LHCN-M2 (cell line): ENCODE data around the gene TRPM1. TPM values are rescaled to one million over a fixed set of nuclear protein-coding genes. Genes with fewer than 3 reads are reported as not detected.

ENCODE experiments used
- DNase-seq: peaks from one replicate; pipeline ENCODE4 v3.0.0-alpha.2; 2012; ENCODE audit warnings: low read depth
- total RNA-seq: library from RNA; depleted of rRNA; stranded (reverse); fragments of >200 nt; gene quantifications from 2 replicates; pipeline ENCODE4 v1.2.3, GENCODE V29; 2014

TRPM1 gene
- total RNA-seq, 1 experiment from 2014 or later: not detected

DNA sequence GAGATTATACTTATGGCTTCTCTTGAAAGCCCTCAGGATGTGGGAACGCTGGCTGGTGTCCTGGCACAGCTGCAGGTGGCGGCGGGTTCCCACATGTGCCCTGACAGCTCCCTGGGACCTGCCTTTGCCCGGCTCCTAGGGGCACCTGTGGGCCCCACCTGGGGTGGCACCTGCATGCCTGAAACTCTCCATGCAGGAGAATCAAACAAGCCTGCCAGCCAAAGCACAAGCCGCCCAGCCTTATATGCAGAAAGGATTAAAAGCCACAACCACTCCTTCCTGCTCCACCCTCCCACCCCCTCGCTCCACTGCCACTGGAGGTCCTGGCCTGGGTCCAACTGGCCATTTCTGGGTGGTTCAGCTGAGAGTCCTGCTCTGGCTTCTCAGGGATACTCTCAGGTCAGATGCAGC, 18.1 kb downstream of the TRPM1 start:
- DNase-seq: no peak

DNA sequence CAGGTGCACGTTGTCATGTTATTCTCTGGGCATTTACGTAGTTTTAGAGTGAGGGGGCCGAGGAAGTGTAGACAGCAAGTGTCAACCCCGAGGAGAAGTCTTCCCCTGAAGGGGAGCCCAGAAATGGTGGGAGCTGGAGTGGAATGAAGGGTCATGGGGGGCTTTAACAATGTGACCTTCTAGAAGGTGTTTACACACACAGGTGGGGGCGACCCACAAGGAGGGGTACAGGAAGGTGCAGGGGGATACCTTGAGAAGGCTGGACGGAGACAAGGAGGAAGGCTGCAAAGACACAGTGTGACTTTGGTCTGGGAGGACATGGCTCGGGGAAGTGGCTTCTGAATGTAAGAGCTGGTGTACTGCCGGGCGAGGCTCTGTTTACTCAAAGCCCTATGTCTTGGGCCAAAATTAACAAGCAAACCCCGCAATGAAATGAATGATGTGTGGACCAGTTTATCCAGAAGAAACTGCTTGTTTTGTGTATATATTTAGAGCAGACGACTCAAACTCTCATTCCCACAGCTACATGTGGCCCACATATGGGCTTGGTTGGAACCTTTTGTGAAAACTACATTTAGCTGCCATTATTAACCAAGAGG, 18.7 kb downstream of the TRPM1 start:
- DNase-seq: no peak

DNA sequence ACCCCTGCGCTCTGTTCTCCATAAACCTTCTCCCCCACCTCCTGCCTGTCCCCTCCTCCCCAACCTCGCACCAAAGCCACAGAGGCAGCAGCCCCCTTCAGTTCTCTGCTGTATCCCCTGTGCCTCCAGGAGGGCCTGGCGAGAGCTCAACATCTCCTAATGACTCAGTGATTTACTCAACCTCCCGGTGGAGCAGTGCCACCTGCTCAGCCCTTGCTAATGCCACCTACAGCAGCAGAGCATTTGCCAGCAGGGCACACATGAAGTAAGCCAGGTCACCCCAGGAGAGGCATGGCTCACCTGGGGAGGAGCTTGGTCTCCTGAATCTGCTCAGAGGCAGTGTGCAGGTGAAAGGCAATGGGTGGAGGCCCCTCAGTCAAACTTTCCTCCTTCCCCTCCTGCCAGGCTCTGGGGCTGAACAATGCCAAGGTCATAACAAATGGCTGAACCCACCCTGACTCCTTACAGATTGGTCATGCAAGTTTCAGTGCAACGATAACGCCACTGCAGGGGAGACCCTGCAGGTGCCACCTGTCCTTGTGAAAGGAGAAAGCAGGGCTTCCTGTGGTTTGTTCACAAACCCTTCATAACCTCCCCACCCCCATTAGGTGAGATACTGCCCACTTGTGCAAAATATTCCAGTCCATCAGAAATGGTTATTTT, 19.8 kb downstream of the TRPM1 start:
- no peak for DNase-seq

DNA sequence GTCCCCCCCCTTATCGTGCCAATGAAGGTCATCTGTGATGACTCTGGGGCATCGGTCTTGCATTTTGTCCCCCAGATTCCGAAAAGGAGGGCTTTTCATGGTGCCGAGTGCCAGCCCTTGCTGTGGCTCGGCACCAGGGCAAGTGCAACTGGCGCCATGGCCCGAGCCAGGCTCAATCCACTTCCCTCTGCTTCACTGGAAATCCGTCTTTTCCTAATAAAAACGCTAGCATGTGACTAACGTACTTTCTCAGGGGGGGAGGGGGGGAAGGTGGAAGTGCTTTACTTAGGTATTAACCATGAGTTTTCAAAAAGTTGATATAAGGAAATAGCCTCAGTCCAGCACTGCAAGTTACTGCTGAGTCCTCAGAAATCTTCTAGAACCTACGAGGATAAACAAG, 20.5 kb downstream of the TRPM1 start:
- DNase-seq: no peak

DNA sequence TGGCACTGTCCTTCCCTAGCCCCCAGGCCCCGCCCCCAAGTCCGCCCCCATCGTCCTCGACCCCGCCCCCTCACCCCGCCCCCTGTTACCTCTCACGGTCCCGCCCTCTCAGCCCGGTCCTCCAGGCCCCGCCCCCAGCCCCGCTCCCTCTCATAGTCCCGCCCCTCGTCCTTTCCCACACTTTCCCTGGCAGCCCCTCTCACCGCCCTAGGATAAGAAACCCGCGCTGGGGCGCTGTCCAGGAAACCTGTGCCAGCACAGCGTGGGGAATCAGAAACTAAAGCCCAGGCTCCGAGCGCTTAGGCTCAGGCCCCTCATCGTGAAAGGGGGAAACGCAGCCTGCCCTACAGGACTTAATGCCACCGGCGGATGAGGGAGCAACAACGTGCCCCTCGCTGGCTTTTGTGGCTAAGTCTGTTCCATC, 20.9 kb downstream of the TRPM1 start:
- DNase-seq: peak; percentile 11

DNA sequence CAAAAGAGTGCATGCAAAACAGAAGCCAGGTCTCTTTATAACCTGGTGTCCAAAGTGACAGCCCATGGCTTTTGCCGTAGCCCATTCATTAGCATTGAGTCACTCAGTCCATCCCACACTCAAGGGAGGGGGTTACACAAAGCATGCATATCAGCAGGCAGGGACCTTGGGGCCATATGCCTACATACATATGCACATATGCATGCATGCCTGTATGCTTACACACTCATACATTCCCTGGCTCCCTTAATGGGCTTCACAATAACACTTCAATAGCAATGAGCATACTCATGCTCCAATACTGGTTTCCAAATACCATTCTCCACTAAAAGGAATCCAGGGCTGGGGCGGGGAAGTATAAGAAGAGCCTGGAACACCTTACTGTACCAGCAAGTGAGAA, 22.0 kb downstream of the TRPM1 start:
- DNase-seq: no peak

DNA sequence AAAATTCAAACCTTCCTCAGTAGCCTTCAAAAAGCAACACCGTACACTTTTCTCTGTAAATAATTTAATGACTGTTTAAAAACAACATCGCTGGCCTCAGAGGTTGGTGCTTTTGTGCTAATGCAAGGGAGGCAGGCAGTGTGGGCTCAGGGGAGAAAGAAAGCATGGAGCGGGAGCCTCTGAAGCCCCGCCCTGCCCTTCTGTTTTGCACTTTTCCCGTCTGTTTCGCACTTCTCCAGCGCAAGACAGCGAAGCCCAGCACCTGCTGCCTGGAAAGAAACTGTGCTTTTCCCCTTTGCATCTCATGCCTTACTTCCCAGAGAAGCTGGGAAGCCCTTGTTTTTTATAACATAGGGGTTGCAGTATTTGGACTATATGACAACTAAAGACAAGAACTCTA, 23.1 kb downstream of the TRPM1 start:
- DNase-seq: no peak

DNA sequence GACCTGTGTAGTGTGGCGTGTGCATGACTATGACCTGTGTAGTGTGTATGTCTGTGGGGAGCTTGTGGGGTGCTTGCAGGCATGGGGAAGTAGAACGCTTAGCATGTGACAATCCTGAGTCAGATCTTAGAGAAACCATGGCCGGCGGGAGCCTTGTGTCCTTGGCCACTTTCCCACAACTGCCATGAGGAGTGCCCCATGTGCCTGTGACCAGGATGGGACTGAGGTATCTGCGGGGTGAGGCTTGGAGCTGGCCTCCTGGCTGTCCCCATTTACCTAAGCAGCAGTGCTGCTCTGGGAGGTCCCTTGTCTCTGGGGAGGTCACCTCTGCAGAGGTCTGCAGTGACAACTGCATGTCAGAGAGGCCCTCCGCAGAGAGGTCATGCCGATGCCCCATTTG, 23.6 kb downstream of the TRPM1 start:
- DNase-seq: no peak

DNA sequence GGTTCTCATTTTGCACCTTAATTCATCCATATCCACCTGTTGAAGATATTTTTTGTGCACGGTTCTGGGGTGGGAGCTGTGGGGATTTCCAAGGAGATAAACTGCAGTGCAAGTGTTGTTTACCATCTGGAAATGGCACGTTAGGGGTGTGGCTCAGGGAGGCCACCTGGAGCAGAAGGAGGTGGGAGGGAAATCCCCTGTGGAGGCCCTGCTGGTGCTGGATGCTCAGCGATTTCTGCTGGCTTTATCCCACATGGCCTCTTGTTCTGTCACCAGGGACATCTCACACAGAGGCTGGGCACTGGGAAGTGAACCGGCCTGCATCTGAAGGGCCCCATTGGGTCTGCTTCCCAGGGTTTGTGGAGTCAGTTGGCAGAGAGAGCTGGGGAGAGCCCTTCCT, 24.3 kb downstream of the TRPM1 start:
- no peak for DNase-seq

DNA sequence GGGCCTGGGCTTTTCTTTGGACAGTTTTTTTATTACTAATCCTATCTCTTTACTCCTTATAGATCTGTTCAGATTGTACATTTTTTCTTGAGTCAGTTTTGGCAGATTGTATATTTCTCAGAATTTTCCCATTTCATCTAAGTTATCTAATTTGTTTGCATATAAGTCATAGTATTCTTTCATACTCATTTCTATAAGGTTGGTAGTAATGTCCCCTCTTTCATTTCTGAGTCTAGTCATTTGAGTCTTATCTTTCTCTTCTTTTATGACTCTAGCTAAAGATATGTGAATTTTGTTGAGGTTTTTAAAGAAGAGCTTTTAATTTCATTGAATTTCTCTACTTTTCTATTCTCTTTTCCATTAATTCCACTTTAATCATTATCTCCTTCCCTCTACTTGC, 27.2 kb downstream of the TRPM1 start:
- DNase-seq: no peak

DNA sequence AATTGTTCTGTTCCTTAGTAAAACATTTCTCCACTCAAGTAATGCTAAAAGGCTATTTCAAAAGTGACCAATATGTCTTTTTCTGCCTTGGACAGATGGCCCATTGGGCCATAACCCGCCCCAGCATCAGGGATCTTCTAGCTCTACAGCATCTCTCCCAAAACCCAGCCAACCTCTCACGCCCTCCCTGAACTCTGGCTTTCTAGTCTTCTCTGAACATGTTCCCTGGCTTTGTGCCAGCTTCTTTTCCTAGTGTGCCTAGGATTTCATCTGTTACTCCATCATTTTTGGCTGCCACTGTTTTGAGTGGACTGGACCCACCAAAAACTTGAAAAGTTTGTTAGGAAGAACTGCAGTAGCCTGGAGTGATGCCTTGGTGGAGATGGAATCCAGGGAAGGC, 30.7 kb downstream of the TRPM1 start:
- no peak for DNase-seq

DNA sequence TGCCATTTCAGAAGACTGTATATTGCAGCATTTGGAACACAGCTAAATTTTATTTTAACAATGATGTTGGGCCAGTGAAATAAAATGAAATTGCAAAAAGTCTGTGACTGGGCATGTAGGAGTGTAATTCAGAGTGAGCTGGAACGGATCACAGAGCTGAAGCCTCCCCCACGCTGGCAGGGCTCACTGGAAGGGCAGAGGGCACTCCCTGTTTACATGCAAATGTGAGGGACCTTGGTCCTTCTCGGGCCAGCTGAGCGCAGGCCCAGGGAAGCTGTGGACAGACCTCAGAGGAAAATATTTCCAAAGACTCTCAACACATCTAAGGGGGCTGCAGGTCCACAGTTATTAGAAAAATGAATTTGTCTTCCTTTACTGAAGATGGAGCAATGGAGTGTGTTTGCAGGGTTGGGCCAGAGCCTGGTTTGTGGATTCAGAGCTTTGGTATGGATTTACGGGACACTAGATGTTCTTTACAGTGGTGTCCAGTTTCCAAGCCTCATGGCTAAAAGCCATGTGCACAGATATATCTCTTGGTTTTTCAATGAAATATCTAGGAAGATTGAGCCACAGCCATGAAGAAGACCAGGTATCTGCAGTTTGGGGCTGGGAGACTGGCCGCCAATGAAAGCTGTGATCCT, 32.0 kb downstream of the TRPM1 start:
- no peak for DNase-seq

DNA sequence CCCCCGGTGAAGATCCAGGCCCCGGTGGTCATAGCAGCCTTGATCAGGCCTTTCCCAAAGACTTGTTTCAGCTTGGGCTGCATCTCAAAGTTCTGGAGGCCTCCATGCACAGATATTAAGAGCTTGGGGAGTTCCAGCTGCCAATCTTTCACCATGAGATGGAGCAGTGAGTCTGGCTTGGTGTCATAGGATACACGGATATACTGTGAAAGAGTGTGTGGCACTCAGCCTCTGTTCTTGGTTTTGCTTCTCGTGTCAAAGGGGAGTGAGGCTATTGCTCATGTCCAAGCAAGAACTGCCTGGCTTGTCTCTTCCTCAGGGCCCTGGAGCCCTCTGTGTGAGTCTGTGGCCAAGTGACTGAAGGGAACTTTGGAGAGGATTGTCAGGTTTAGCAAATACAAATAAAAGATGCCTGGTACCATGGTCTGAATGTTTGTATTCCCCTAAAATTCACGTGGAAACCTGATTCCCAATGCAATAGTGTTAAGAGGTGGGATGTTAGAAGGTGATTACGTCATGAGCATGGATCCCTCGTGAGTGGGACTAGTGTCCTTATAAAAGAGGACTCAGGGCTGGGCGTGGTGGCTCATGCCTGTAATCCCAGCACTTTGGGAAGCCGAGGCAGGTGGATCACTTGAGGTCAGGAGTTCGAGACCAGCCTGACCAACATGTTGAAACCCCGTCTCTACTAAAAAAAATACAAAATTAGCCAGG, 33.5 kb downstream of the TRPM1 start:
- no peak for DNase-seq

DNA sequence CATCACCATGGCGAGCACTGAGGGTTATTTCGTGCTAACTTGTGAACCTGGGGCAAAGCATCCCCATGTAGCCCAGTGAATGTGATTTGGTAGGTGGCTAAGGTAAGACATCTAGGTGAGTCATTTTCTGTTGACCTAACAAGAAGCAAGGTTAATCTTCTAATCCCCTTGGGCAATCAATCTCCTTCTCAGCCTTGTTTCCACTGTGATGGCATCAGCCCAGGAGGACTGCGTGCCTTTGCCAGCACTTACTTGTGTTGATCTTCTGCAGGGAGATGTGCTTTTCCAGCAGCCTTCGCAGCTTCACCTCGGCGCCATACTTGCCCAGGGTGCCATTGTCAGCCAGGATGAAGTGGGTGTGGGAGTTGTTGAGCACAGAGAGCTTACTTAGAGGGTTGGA, 35.7 kb downstream of the TRPM1 start:
- no peak for DNase-seq

DNA sequence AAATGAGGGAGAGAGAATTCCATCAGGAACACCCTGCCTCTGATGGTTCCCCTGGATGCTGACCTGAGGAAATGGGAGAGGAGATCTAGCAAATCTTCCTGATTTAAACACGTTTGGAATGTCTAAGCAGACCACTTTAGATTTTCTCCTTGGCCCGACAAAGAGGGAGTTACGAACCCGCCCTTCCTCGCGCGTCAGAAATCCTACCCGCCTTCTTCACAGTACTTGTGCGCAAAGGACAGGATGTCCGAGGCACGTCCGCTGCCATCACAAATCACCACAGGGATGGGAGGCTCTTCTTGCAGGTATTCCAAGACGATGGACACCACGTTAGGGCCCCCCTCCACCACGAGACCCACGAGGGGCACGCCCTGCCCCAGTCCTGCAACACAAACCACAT, 38.6 kb downstream of the TRPM1 start:
- DNase-seq: no peak

DNA sequence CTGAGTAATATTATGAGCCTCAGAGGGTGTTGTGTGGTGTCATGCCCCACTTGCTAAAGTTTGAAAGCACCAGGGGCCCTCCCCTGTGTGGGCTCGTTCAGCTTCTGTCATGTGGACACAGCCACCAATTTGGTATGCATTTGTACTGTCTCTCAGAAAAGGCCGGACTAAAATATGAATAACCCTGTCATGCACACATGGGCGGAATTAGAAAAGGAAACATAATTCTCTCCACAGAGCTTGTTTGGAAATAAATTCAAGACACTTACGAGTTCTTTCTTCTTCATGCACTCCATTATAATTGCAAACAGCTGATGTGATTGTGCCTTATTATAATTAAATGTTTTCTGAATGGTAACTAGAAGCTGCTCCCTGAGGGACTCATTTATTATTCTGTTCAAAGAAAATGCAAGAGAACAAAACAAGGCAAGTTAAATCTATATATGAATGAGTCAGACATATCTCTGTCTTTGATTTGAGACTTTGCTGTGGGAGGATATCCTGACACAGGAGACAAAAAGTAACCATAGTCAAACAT, 39.1 kb downstream of the TRPM1 start:
- DNase-seq: no peak

DNA sequence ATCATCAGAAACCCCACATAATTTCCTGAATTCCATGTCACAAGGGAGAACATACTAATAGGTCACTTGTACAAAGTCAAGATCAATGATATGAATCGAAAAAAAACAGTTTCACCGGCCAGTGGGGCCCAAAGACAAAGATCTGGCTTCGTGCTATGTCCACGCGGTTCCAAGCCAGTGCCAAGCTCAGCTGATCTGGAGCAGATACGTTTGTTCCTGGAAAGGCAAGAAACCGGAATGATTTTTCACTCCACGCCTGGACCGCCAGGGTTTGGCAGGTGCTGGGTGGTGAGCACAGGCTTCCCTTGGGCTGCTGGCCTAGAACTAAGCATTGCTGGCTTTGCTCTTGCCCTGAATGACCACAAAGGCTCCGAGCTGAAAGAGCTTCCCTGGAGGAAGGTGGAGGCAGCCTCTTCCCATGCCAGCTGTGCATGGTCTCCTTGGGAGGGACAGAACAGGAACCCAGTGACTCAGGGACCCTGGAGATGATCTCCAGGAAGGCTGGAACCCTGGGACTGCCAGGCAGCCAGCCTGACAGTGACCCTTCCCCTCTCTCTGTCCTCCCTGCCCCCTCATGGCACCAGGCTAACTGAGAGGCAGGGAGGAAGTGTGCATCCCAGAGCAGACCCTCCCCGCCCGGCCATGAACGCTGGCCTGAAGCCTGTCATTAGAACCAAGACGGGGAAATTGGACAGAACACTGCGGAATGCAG, 40.9 kb downstream of the TRPM1 start:
- DNase-seq: no peak

DNA sequence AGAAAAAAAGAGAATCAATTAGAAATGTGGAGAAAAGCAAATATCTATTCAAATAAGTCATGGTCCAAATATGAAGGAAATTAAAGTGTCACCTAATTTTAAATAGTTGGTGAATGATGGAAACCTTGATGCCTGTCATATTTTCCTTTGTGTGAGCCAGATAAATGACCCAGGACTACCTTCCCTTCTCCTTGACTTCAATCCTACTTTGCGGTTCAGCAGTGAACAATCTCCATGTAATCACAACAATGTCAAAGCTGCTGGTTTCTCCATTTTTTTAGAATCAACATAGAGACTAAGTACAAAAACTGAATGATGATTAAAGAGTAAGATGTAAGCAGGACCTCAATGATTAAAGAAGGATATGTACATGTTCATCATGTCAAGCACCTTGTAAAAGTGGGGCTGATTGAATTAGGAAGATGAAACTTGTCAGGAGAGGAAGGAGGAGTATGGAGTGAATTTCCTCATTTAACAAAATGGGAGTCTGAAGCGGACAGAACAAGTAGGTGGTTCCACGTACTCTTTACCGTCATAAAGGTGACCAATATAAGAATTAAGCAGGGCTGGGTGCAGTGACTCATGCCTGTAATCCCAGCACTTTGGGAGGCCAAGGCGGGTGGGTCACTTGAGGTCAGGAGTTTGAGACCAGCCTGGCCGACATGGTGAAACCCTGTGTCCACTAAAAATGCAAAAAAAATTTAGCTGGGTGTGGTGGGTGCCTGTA, 43.1 kb downstream of the TRPM1 start:
- DNase-seq: no peak

DNA sequence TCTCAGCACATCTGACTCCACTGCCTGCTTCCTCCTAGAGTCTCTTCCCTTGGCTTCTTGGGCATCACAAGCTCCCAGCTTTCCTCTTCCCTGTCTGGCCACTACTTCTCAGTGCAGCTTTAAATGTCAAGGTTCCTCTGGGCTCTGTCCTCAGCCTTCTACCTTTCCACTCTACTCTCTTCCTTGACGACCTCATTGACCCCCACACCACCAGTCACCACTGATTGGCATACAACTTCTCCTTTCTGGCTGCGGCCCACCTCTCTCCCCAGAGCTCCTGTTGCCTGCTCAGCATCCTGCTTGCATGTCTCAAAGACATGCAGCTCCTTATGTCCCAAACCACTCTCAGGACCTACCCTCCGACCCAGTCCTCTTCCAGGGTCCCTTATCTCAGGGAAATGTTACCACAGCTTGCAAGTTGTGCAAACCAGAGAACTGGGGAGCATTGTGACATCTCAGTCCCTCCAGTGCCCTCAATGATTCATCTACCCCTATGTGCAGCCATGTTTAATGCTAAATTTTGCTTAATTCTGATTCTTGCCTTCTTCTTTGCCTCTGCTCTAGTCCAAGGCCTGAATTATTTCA, 49.9 kb downstream of the TRPM1 start:
- no peak for DNase-seq

DNA sequence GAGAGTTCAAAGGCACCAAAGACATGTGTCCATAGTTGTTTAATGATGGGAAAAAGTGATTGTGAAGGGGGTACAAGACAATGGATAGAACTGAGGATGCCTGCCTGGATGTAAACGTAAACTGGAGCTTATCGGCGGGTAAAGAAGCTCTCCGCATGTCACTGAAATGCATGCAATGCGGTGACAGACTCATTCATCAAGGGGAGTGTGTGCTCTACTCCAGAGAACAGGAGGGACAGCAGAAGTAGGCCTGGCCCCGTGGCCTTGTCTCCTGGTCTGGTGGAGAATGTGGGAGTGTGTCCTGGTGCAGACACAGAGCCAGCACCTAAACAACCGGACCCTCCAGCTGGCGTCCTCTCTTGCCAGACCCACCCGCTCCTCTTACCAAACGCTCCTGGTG, 50.6 kb downstream of the TRPM1 start:
- no peak for DNase-seq
